Effector CD8-positive, alpha-beta T cell (primary cell): Measurements from ENCODE around the gene TRHDE.

ENCODE experiments used
- DNase-seq: peaks from one replicate; lab custom pipeline; 2025; lab: John Stamatoyannopoulos, UW

TRHDE gene

GRCh38 chr12:72448089-72448488 is 175.9 kb downstream of the TRHDE start:
- no peak for DNase-seq

DNA sequence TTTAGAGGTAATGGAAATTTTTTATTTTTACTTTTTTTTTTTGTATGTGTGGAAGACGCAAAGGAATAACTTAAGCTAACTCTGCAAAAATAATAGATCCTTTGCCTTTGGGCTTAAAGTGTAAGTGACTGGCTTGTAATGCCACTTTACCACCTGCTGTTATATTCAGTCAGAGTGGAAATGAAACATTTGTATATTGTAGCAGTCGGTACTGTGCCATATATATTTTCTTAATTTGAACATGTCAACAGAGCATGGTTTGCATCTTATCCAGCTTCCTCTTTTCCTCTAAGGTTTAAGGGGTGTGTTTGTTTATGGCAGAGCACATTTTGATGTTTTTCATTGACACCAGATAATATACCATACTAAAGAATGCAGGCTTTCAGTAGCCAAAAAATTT is 176.6 kb downstream of the TRHDE start:
- no peak for DNase-seq

DNA sequence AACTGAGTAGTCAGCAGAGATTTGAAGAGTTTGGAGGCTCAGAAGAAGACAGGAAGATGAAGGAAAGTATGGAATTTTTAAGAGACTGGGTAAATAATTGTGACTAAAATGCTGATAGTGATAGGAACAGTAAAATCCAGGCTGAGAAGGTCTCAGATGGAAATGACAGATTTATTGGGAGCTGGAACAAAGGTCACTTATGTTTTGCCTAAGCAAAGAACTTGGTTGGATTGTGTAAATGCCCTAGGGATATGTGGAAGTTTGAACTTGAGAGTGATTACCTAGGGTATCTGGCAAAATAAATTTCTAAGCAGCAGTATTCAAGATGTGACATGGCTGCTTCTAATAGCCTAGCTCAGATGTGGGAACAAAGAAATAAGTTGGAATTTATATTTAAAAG is 180.9 kb downstream of the TRHDE start:
- no peak for DNase-seq

- no peak for DNase-seq
Observed at GRCh38 chr12:72453550-72453949, 181.4 kb downstream of the TRHDE start.

GRCh38 chr12:72464471-72464870 is 192.3 kb downstream of the TRHDE start:
- DNase-seq: no peak

DNA sequence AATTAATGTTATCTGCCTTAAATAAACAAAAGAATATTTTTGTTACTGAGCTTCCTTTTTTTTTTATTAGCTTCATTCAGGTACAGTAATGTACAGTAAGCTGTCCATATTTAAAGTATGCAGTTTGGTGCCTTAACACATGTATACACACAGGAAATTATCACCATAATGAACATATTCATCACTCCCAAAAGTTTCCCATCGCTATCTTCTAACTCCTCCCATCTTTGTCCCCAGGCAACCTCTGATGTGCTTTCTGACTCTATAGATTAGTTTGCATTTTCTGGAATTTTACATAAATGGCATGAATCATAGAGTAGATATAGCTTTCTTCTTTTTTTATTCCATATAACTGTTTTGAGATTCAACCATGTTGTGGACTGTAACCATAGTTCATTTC is 193.0 kb downstream of the TRHDE start:
- no peak for DNase-seq

GRCh38 chr12:72465940-72466630 is 193.9 kb downstream of the TRHDE start:
- no peak for DNase-seq

DNA sequence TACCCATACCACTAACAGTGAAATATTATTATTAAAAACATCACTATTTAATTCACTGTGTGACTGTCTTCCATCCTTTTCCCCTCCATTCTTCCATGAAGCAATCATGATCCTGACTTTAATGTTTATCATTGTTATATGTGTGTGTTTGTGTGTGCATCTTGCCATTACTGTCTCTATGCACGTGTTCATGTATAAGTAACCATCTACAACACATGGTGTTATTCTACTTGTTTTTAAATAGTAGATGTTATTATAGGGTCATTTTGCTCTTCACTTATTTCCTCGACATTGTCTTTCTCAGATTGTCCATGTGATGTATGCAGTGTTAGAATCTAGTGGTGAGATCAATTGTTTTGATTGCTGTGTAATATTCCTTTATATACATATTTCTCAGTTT is 195.8 kb downstream of the TRHDE start:
- no peak for DNase-seq

DNA sequence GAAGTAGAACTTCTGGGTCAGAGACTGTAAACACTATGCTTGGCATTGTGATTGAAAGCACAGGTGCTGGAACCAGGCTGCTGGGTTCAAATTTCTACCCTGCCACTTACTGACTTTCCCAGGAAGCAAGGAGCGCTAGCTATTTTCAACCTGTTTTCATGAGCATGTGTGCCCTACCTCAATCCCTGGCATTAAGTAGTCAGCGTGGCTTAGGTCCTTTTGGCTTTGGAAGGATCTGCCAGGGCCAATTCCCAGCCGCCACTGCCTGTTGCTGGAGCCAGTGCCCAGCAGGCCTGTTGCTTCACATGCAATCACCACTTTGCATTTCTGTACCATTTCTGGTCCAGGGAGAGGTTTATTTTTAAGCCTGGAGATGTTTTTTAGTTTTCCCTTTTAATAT is 196.3 kb downstream of the TRHDE start:
- no peak for DNase-seq

- no peak for DNase-seq
Observed at GRCh38 chr12:72471806-72472205, 199.6 kb downstream of the TRHDE start.

DNA sequence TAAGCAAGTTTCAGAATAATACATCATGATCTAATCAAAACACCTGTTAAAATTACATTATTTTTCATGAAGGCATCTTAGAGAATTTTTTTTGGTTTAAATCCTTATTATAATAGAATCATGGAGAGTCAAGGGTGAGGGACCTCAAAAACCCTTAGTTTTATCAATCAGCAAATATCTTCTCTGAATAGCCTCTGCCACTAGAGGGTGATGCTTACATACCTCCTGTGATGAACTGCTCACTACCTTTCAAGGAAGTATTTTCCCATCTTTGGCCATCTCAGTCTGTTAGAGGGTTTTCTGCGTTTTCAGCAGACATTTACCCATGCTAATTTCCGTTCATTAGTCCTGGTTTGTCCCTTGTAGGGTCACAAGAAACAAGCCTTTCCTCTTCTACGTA is 200.2 kb downstream of the TRHDE start:
- DNase-seq: no peak

GRCh38 chr12:72476301-72476700 is 204.1 kb downstream of the TRHDE start:
- DNase-seq: no peak

DNA sequence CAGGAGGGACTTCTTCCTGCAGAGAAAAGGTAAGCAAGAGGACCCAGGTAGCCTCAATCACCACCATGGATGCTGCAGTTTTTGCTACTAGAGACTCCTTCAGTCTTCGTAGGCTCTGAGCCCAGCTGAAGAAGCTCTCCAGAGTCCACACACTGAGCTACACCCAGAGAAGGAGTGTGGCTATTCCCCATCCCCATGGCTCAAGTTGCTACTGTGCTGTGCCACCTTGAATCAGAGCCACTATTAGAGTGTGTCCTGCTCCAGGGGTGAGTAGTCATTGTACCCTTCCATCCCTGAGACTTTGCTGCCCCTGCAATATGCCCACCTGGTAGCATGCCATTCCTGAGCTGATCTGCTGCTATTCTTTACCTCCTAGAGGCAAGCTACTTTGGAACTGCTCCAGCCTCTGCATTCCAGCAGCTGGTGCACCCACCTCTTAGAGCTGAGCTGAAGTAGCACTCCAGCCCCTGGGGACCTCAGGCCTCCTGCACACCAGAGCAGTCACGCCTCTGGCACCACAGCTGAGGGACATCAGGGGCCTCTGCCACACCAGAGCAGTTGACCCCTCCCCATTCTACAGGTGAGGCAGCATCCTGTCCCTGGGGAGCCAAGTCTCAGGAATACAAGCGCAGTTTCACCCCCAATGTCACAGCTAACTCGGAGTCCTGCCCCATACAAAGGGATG is 213.0 kb downstream of the TRHDE start:
- DNase-seq: no peak

DNA sequence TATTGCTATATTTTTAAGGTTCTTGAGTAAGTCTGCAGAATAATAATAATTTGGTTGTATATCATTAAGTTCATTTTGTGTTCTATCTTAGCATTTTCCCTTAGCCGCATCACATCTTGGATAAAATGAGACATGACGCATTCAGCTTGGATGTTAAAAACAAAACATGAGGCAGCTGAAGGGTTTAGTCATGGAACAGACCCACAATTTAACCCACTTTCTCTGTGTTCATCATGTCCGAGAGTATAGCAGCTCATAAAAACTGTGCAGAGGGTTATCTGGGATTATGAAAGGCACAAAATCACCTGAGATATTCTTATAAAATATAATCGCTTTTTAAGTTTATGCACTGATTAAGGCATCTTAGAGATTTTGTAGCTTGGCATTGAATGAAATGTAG is 219.3 kb downstream of the TRHDE start:
- DNase-seq: no peak

GRCh38 chr12:72493407-72493806 is 221.2 kb downstream of the TRHDE start:
- DNase-seq: no peak

DNA sequence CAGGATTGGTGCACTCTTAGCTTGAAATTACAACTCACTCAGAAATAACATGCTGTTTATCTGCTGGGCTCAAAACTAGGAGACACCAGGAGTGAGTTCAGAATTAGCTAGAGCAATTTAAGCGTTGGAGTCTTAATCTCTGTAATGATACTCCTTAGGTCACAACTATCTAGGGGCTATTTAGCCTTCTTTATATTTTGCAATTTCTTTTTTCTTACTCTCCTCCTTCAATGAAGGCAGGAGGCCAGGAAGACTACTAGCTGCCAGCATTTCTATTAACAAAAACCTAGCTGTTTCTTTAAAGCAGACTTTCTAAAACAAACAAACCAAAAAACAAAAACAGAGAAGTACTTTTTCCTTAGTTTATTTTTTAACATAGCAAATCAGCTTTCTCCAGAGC is 226.2 kb downstream of the TRHDE start:
- DNase-seq: no peak

GRCh38 chr12:72499244-72499643 is 227.1 kb downstream of the TRHDE start:
- no peak for DNase-seq

DNA sequence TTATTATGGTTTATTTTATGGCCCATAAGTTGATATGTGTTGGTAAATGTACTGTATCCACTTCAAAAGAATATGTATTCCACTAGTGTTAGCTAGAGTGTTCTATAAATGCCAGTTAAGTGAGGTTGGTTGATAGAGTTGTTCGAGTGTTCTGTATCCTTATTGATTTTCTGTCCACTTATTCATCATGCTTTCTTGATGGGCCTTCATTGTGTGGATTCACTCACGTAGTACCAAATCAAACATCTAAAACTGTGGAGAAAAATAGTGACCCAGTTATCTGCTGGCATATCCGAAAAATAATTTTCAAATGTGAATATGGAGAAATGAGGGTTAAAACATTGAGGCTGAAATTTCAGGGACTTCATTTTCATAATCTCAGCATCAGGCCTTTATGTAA is 230.4 kb downstream of the TRHDE start:
- no peak for DNase-seq

GRCh38 chr12:72505227-72505626 is 233.1 kb downstream of the TRHDE start:
- DNase-seq: no peak

- no peak for DNase-seq
Observed at GRCh38 chr12:72509891-72510290, 237.7 kb downstream of the TRHDE start.

- no peak for DNase-seq
Observed at GRCh38 chr12:72510772-72511171, 238.6 kb downstream of the TRHDE start.

DNA sequence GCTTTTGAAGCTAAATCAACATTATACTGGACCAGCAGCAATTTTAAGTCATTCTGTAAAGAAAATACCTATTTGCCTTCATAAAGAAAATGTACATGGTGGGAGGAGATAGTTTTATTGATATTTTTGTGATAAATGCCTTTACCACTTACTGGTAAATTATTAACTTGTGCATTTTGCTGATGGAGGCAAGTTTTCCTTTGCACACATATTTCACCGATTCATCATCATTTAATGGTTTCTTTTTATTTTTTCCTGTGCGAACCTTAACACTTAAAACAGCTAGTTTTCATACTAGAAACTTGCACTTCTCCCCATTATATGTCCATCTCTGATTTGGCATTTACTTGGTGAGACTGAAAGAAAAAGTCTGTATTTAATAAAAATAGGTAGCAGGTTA is 239.3 kb downstream of the TRHDE start:
- DNase-seq: no peak

DNA sequence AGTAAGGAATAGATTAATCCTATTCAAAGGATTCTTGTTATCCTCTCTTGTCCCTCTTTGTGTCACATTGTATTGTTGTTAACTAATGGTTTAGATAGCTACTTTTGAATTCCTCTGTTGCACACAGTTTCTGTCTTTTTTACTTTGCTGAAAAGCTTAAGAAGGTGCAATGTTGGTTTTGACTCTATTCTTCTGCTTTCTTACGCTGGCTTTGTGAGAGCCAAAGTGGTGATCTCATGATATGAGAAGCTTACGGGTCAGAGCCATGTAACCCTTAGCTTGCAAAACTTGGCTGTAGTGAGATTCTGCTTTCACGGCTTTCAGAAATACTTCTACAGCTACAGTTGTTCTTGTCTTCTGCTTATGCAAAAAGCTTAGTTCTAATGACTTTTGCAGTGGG is 239.7 kb downstream of the TRHDE start:
- no peak for DNase-seq
